NCI-H2227 treated with DMSO at 0.1 percent for 48 hours (cell line): ENCODE measurements around the gene FSIP1.

ENCODE experiments used
- DNase-seq: peaks from one replicate; lab custom pipeline; 2025; lab: John Stamatoyannopoulos, UW

The FSIP1 gene

GRCh38 chr15:39593656-39594445 lies 188.8 kb downstream of the FSIP1 start:
- no peak for DNase-seq

GRCh38 chr15:39593071-39593655 lies 189.5 kb downstream of the FSIP1 start:
- no peak for DNase-seq

GRCh38 chr15:39592500-39592899 lies 190.1 kb downstream of the FSIP1 start:
- DNase-seq, result no peak

GRCh38 chr15:39591896-39592315 lies 190.7 kb downstream of the FSIP1 start:
- no peak for DNase-seq

- no peak for DNase-seq
These were observed 191.3 kb downstream of the FSIP1 start for GRCh38 chr15:39591141-39591895.

GRCh38 chr15:39589815-39590644 lies 192.6 kb downstream of the FSIP1 start:
- no peak for DNase-seq

- DNase-seq, result no peak
These were observed 193.3 kb downstream of the FSIP1 start for GRCh38 chr15:39589193-39589814.

GRCh38 chr15:39588531-39589192 lies 194.0 kb downstream of the FSIP1 start:
- DNase-seq, result no peak

- no peak for DNase-seq
These were observed 194.7 kb downstream of the FSIP1 start for GRCh38 chr15:39587731-39588530.

GRCh38 chr15:39587096-39587721 lies 195.4 kb downstream of the FSIP1 start:
- no peak for DNase-seq

GRCh38 chr15:39586387-39587095 lies 196.1 kb downstream of the FSIP1 start:
- DNase-seq, result no peak

GRCh38 chr15:39585871-39586301 lies 196.8 kb downstream of the FSIP1 start:
- no peak for DNase-seq

GRCh38 chr15:39585389-39585841 lies 197.2 kb downstream of the FSIP1 start:
- no peak for DNase-seq

GRCh38 chr15:39584662-39585388 lies 197.8 kb downstream of the FSIP1 start:
- DNase-seq, result no peak

GRCh38 chr15:39584266-39584659 lies 198.4 kb downstream of the FSIP1 start:
- DNase-seq, result no peak

GRCh38 chr15:39583596-39584265 lies 198.9 kb downstream of the FSIP1 start:
- DNase-seq, result no peak

GRCh38 chr15:39582977-39583595 lies 199.6 kb downstream of the FSIP1 start:
- no peak for DNase-seq
